ENCODE results near the gene TRA2B.

DNA sequence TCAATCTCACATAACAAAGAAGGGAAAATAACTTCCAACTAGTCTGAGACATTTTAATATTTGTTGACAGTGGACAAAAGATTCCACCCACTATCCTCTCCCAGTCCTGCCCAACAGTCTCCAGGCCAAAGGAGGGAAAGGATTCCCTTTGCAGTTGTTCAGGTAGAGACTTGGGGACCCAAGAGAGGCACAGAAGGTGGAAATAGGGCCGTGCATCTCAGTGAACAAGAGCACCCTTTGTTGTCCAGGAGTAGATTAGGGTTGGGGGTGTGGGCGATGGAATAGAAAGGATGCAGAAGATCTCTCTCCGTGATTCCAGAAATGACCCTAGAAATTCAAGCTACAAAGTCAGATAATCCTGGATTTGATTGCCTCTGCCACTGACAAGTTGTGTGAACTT is 44.8 kb upstream of the TRA2B start:
- TF ChIP-seq, protein P1, sequence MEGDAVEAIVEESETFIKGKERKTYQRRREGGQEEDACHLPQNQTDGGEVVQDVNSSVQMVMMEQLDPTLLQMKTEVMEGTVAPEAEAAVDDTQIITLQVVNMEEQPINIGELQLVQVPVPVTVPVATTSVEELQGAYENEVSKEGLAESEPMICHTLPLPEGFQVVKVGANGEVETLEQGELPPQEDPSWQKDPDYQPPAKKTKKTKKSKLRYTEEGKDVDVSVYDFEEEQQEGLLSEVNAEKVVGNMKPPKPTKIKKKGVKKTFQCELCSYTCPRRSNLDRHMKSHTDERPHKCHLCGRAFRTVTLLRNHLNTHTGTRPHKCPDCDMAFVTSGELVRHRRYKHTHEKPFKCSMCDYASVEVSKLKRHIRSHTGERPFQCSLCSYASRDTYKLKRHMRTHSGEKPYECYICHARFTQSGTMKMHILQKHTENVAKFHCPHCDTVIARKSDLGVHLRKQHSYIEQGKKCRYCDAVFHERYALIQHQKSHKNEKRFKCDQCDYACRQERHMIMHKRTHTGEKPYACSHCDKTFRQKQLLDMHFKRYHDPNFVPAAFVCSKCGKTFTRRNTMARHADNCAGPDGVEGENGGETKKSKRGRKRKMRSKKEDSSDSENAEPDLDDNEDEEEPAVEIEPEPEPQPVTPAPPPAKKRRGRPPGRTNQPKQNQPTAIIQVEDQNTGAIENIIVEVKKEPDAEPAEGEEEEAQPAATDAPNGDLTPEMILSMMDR (IDR thresholded peaks at IDR 0.05), result no peak
- no peak for TF ChIP-seq EP300 (IDR thresholded peaks at IDR 0.05)
- no peak for TF ChIP-seq POLR2A (IDR thresholded peaks at IDR 0.05)
- no peak for TF ChIP-seq POLR2AphosphoS5 (IDR thresholded peaks at IDR 0.05)
